ENCODE results near the gene BRI3.

DNA sequence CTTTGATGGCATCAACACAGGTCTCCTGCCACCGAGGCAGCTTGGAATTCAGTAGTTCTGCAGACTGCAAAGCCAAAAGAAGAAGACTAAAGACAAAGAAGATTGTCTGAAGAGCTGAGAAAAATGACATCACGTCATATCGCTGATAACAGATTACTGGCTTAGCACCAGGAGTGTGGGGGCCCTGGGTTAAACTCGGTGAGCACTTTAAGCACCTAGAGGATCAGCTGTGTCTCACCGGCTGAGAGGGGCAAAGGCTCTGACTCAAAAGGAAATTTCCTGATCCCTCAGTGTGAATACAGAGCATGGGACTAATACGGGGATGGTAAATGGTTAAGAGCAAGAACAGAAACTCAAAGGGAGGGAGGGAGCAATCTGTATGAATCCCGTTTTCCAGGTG is 30.7 kb downstream of the BRI3 start:
- no peak for TF ChIP-seq POLR2A (IDR thresholded peaks at IDR 0.05)
- TF ChIP-seq, protein P1, sequence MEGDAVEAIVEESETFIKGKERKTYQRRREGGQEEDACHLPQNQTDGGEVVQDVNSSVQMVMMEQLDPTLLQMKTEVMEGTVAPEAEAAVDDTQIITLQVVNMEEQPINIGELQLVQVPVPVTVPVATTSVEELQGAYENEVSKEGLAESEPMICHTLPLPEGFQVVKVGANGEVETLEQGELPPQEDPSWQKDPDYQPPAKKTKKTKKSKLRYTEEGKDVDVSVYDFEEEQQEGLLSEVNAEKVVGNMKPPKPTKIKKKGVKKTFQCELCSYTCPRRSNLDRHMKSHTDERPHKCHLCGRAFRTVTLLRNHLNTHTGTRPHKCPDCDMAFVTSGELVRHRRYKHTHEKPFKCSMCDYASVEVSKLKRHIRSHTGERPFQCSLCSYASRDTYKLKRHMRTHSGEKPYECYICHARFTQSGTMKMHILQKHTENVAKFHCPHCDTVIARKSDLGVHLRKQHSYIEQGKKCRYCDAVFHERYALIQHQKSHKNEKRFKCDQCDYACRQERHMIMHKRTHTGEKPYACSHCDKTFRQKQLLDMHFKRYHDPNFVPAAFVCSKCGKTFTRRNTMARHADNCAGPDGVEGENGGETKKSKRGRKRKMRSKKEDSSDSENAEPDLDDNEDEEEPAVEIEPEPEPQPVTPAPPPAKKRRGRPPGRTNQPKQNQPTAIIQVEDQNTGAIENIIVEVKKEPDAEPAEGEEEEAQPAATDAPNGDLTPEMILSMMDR (IDR thresholded peaks at IDR 0.05) = no peak
